ENCODE results near the gene DKK3. TPM values are rescaled to one million over a fixed set of nuclear protein-coding genes. Genes with fewer than 3 reads are reported as not detected.

DKK3 gene
- total and polyA plus RNA-seq, 2 experiments from 2014 or later: 16.8 to 31.1 TPM

- Histone ChIP-seq H4K20me1 (replicated peaks; ENCODE audit: insufficient read depth) (no peaks in the 10 kb centered on the region), H3K4me3 (no peak overlapping the region), H3F3A (replicated peaks; ENCODE audit: low read depth) (no peaks in the 10 kb centered on the region), H3K4me1 (ENCODE audit: insufficient read depth) (peaks cover 9% of the 10 kb centered on the region), H3K27me3 (ENCODE audit: insufficient read depth) (no peaks in the 10 kb centered on the region), H3K4me2 (no peak overlapping the region), H3K79me2 (replicated peaks; ENCODE audit: insufficient read depth) (no peaks in the 10 kb centered on the region), H3K36me3 (ENCODE audit: insufficient read depth) (no peaks in the 10 kb centered on the region), H3K9me2 (ENCODE audit: insufficient read depth) (peaks cover 5% of the 10 kb centered on the region), H2AFZ (no peak overlapping the region), H3K27ac (ENCODE audit: low read depth) (no peak overlapping the region)
- peaks cover 2% of the 10 kb centered on the region for H3K27me3 Mint-ChIP-seq (ENCODE audit: insufficient read depth, low read depth, poor library complexity)
- no peaks in the 10 kb centered on the region; the same call in 2 of the 3 replicates for H3K9me3 Mint-ChIP-seq
- H3K36me3 Mint-ChIP-seq (ENCODE audit: low read depth): no peaks in the 10 kb centered on the region
- no peak overlapping the region for H3K27ac Mint-ChIP-seq
- no peak overlapping the region for H3K4me3 Mint-ChIP-seq
- ATAC-seq (no peak), DNase-seq (ENCODE audit: low spot score) (no peak)
- peaks cover 6% of the 10 kb centered on the region for H3K4me1 Mint-ChIP-seq
- no peak for TF ChIP-seq EZH2 (IDR thresholded peaks at IDR 0.05; ENCODE audit: low read depth, unreplicated experiment)
- TF ChIP-seq EZH2phosphoT487 (IDR thresholded peaks at IDR 0.05; ENCODE audit: unreplicated experiment): no peak
- no peak for TF ChIP-seq NANOG (IDR thresholded peaks at IDR 0.05; ENCODE audit: borderline replicate concordance)
- TF ChIP-seq, protein P1, sequence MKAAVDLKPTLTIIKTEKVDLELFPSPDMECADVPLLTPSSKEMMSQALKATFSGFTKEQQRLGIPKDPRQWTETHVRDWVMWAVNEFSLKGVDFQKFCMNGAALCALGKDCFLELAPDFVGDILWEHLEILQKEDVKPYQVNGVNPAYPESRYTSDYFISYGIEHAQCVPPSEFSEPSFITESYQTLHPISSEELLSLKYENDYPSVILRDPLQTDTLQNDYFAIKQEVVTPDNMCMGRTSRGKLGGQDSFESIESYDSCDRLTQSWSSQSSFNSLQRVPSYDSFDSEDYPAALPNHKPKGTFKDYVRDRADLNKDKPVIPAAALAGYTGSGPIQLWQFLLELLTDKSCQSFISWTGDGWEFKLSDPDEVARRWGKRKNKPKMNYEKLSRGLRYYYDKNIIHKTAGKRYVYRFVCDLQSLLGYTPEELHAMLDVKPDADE (IDR thresholded peaks at IDR 0.05): no peak
- TF ChIP-seq POLR2AphosphoS5 (IDR thresholded peaks at IDR 0.05; ENCODE audit: low read depth): no peak
- no peak for TF ChIP-seq ZNF462 (CRISPR knock-in tag; IDR thresholded peaks at IDR 0.05)
- TF ChIP-seq, protein P2, sequence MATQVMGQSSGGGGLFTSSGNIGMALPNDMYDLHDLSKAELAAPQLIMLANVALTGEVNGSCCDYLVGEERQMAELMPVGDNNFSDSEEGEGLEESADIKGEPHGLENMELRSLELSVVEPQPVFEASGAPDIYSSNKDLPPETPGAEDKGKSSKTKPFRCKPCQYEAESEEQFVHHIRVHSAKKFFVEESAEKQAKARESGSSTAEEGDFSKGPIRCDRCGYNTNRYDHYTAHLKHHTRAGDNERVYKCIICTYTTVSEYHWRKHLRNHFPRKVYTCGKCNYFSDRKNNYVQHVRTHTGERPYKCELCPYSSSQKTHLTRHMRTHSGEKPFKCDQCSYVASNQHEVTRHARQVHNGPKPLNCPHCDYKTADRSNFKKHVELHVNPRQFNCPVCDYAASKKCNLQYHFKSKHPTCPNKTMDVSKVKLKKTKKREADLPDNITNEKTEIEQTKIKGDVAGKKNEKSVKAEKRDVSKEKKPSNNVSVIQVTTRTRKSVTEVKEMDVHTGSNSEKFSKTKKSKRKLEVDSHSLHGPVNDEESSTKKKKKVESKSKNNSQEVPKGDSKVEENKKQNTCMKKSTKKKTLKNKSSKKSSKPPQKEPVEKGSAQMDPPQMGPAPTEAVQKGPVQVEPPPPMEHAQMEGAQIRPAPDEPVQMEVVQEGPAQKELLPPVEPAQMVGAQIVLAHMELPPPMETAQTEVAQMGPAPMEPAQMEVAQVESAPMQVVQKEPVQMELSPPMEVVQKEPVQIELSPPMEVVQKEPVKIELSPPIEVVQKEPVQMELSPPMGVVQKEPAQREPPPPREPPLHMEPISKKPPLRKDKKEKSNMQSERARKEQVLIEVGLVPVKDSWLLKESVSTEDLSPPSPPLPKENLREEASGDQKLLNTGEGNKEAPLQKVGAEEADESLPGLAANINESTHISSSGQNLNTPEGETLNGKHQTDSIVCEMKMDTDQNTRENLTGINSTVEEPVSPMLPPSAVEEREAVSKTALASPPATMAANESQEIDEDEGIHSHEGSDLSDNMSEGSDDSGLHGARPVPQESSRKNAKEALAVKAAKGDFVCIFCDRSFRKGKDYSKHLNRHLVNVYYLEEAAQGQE (IDR thresholded peaks at IDR 0.05; ENCODE audit: unreplicated experiment): no peak
- TF ChIP-seq ZNF331 (CRISPR knock-in tag; IDR thresholded peaks at IDR 0.05; ENCODE audit: low read depth): no peak
- no peak for TF ChIP-seq CTCF (conservative IDR thresholded peaks at IDR 0.05; ENCODE audit: low read depth in 2 of 2)
- TF ChIP-seq CREB1 (CRISPR knock-in tag; IDR thresholded peaks at IDR 0.05; ENCODE audit: low read depth): no peak
- no peak for TF ChIP-seq STAT1 (IDR thresholded peaks at IDR 0.05; ENCODE audit: unreplicated experiment)
- no peak for TF ChIP-seq ZNF114 (CRISPR knock-in tag; IDR thresholded peaks at IDR 0.05)
- no peak for TF ChIP-seq JUNB (IDR thresholded peaks at IDR 0.05; ENCODE audit: unreplicated experiment)
These were observed 8.8 kb upstream of the DKK3 start for GRCh38 chr11:12017243-12017678.
